ENCODE measurements around the gene STYXL1. TPM values are rescaled to one million over a fixed set of nuclear protein-coding genes. Genes with fewer than 3 reads are reported as not detected.
"Not testable (repeated sequence)": the region's sequence is repeated elsewhere in the genome, so short reads cannot be mapped to it uniquely, and the experiment has no call there.

Gene STYXL1
- total RNA-seq, 2 experiments from 2014 or later = 28.2 to 30.4 TPM

DNA sequence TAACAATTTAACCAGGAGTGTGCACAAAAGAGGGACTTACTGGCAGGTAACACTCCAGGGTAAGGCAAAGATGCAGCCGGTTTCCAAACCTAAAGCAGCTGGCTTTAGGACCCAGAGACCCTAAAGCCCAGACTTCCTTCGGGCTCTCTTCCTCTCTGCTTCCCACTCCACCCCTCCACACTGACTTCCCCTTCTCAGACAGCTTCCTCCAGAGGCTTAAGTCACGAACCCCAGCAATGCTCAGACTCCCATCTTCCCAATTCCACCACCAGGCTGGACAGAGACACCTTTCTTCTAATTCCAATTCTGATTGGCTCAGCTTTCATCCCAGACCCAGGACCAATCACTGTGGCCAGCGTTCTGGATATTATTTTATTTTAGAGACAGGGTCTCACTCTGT is 24.8 kb downstream of the STYXL1 start:
- H3K27ac Mint-ChIP-seq = no peak overlapping the region
- H3K27me3 Mint-ChIP-seq = no peaks in the 10 kb centered on the region
- no peaks in the 10 kb centered on the region for H3K9me3 Mint-ChIP-seq
- H3K4me3 Mint-ChIP-seq = no peak overlapping the region
- no peak for DNase-seq
- H3K4me1 Mint-ChIP-seq = peaks cover 14% of the 10 kb centered on the region
- H3K36me3 Mint-ChIP-seq = peaks cover 29% of the 10 kb centered on the region

DNA sequence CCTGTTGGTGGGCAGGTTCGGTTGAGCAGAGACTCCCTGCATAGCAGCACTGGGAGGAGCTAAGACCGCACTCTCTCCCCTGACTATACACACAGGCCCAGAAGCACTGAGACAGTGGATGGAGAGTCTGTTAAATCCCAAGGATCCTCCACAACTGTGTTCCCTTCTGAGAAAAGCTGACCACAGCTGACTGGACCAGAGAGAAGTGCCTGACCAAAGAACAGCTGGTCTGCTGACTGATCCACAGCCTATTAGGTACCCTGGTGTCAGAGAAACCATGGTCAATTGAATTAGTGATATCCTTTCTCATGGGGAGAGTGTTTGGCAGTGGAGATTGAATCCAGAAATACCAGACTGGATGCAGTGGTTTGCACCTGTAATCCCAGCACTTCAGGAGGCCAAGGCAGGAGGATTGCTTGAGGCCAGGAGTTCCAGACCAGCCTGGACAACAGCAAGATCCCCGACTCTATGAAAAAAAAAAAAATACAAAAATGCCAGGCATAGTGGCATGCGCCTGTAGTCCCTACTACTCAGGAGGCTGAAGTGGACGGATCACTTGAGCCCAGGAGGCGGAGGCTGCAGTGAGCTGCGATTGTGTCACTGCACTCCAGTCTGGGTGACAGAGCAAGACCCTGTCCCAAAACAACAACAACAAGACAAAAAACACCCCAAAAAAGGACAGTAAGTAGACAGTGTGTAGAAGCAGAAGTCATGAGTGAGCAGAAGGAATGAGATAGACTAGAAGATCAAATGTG is 25.6 kb downstream of the STYXL1 start:
- DNase-seq = no peak
- no peaks in the 10 kb centered on the region for H3K27me3 Mint-ChIP-seq
- H3K4me1 Mint-ChIP-seq = peaks cover 14% of the 10 kb centered on the region
- no peak overlapping the region for H3K4me3 Mint-ChIP-seq
- no peaks in the 10 kb centered on the region for H3K9me3 Mint-ChIP-seq
- no peak overlapping the region for H3K27ac Mint-ChIP-seq
- H3K36me3 Mint-ChIP-seq = peaks cover 30% of the 10 kb centered on the region

DNA sequence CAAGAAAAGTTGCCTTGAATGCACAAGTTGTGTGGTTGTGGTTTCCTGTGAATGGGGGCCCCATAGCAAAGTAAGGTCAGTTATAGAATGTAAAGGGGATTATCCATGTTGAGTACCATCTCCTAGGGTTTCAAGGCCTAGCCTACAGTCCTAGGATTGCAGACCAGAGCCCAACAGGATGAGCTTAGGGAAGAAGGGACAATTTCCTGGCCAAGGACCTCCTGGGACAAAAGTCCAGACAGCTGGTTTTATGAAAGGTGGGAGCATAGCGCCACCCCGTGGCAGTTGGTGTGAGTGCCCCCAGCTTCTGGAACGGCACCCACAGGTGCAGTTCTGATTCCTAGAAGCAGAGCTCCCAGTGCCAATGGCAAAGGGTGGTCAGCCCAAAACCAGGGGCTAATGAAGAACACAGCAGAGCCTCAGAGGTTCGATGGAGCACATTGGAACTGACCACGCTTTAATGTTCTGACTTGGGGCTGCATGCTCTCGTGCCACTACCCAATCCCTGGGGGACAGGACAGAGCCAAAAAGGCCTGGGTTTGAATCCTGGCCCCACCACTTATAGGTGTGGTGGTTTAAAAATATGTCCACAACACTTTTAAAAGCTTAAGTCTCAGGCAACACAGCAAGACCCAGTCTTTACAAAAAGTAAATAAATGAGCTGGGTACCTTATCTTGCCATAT is 27.6 kb downstream of the STYXL1 start:
- Mint-ChIP-seq H3K9me3 (no peaks in the 10 kb centered on the region), H3K4me1 (peaks cover 18% of the 10 kb centered on the region), H3K27me3 (no peaks in the 10 kb centered on the region), H3K36me3 (peaks cover 25% of the 10 kb centered on the region), H3K4me3 (no peak overlapping the region), H3K27ac (peak overlapping the region; percentile 64)
- DNase-seq = peak; percentile 59

DNA sequence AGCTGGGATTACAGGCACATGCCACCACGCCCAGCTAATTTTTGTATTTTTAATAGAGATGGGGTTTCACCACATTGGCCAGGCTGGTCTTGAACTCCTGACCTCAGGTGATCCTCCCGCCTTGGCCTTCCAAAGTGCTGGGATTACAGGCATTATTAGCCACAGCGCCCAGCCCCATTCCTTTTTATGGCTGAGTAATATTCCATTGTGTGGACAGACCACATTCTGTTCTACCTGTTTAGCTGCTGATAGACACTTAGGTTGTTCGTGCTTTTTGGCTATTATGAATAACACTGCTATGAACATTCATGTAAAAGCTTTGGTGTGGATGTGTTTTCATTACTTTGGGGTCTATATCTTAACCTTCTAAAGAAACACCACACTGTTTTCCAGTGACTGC is 29.3 kb downstream of the STYXL1 start:
- not testable (repeated sequence) for H3K27me3 Mint-ChIP-seq, H3K4me3 Mint-ChIP-seq

DNA sequence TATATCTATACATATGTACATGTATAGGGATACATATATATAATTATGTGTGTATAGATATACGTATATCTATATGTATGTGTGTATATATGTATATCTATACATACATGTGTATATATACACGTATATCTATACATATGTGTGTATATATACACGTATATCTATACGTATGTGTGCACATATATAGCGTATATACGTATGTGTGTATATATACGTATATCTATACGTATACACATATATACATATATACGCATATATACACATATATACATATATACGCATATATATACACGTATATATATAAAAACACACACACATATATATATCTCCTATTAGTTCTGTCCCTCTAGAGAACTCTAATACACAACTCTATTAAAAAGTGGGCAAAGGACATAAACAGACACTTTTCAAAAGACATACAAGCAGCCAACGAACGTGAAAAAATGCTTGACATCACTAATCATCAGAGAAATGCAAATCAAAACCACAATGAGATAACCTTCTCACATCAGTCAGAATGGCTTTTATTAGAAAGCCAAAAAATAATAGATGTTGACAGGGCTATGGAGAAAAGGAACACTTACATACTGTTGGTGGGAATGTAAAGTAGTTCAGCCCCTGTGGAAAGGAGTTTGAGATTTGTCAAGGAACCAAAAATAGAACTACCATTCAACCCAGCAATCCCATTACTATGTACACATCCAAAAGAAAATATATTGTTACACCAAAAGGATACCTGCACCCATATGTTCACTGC is 31.4 kb downstream of the STYXL1 start:
- no peak overlapping the region for H3K4me3 Mint-ChIP-seq
- no peak for DNase-seq
- peaks cover 22% of the 10 kb centered on the region for H3K36me3 Mint-ChIP-seq
- H3K9me3 Mint-ChIP-seq = no peaks in the 10 kb centered on the region
- H3K27me3 Mint-ChIP-seq = no peaks in the 10 kb centered on the region
- H3K27ac Mint-ChIP-seq = no peak overlapping the region
- peaks cover 18% of the 10 kb centered on the region for H3K4me1 Mint-ChIP-seq

More for the DNA sequence above, 29.3 kb downstream of the STYXL1 start:
- H3K36me3 Mint-ChIP-seq = peaks cover 22% of the 10 kb centered on the region
- not testable (repeated sequence) for DNase-seq, H3K9me3 Mint-ChIP-seq, H3K27ac Mint-ChIP-seq
- H3K4me1 Mint-ChIP-seq = peaks cover 18% of the 10 kb centered on the region

DNA sequence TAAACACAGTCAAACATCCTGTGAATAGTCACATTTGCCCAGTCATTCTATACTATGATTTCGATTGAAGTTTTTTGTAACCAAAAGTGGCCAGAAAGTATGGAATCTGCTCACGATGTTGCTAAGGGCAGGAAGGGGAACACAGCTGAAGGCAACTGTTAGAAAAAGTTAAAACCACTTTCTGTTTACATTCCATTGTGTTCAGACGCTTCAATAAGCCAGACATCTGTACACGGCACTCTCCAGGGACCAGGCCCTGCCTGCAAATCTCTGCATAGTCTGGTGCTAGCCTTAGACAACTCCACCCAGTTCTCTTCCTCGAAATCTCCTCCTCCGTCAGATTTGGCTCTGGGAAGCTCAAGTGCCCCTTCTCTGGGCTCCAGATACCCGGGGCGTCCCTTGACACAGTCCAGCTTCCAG is 36.3 kb downstream of the STYXL1 start:
- no peak overlapping the region for H3K4me3 Mint-ChIP-seq
- no peak overlapping the region for H3K27ac Mint-ChIP-seq

DNA sequence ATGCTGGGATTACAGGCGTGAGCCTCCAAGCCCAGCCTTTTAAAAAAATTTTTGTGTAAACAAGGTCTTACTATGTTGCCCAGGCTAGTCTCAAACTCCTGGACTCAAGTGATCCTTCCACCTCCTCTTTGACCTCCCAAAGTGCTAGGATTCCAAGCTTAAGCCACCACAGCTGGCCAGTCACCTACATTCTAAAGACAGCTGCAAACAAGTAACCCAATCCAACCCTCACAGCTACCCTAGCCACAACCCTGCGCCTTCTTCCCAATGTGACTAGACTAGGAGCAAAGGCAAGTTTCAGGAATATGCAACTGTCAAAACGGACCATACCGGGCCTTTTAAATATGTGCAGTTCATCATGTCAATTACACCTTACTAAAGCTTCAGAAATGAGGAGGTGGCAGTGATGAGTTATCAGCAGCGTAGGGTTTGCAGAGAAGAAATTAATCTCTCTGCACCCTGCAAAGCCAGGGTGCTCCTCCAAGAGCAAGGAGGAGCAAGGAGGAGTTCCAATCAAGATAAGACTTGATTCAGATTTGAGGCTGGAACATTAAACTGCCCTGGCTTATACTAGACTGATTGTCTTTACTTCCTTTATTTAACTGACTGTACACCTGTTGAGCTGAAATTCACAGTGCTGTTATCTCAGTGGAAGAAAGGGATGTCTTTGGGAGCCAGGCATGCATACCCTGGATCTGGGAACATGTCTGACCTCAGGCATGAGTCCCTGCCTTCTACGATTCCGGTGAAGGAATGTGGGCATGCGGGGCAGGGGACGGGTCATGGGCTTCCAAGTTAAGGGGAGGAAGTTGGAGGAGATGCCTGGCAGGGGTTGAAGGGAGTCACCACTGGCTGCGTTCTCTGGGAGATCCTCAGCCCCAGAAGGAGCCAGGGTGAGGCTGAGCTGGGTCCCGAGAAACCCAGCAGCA is 37.9 kb downstream of the STYXL1 start:
- H3K4me1 Mint-ChIP-seq = peaks cover 30% of the 10 kb centered on the region
- no peak for DNase-seq
- H3K27ac Mint-ChIP-seq = peak overlapping the region; percentile 78
- H3K36me3 Mint-ChIP-seq = peaks cover 19% of the 10 kb centered on the region
- H3K27me3 Mint-ChIP-seq = no peaks in the 10 kb centered on the region
- peak overlapping the region; percentile 53 for H3K4me3 Mint-ChIP-seq
- no peaks in the 10 kb centered on the region for H3K9me3 Mint-ChIP-seq

More for the DNA sequence above, 36.3 kb downstream of the STYXL1 start:
- peaks cover 31% of the 10 kb centered on the region for H3K4me1 Mint-ChIP-seq
- no peak for DNase-seq
- H3K9me3 Mint-ChIP-seq = no peaks in the 10 kb centered on the region
- H3K36me3 Mint-ChIP-seq = peaks cover 14% of the 10 kb centered on the region
- no peaks in the 10 kb centered on the region for H3K27me3 Mint-ChIP-seq

DNA sequence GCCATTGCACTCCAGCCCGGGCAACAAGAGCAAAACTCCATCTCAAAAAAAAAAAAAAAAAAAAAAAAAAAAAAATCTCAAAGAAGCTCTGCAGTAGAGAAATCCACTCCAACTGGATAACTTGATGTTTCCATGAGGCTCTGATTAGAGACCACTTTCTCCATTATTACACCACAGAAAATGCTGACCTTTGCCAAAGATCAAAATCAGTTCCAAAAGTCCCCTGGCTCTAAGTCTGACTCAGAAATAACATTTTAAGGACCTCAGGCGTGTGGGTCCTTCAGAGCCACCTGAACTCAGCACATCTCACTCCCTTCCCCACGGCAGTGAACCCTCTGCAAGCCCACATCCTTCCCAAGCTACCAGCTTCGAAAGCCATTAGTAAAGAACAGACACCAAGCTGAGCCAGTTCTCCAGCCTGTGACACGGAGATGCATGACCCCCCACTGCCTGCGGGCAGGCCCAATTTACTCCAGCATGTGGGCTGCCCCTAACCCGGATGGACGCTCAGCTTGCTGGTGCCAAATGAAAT is 39.6 kb downstream of the STYXL1 start:
- Mint-ChIP-seq H3K36me3 (peaks cover 20% of the 10 kb centered on the region), H3K27me3 (no peaks in the 10 kb centered on the region), H3K9me3 (no peaks in the 10 kb centered on the region), H3K4me3 (peak overlapping the region; percentile 53), H3K27ac (peak overlapping the region; percentile 78), H3K4me1 (peaks cover 30% of the 10 kb centered on the region)
- peak; percentile 54 for DNase-seq

DNA sequence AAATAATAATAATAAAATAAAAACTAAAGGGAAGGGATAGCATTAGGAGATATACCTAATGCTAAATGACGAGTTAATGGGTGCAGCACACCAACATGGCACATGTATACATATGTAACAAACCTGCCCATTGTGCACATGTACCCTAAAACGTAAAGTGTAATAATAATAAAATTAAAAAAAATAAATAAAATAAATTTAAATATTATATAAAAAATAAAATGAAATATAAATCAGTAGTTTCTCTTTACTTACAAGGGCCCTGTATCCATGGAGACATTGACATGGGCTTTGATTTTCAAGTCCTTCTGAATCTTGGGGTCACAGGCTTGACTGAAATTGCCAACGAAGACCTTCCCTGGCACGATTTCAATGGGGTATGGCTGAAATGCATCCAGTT is 42.8 kb downstream of the STYXL1 start:
- not testable (repeated sequence) for H3K27ac Mint-ChIP-seq, H3K9me3 Mint-ChIP-seq, H3K27me3 Mint-ChIP-seq, DNase-seq, H3K4me3 Mint-ChIP-seq
- H3K4me1 Mint-ChIP-seq = peaks cover 22% of the 10 kb centered on the region
- peaks cover 20% of the 10 kb centered on the region for H3K36me3 Mint-ChIP-seq

DNA sequence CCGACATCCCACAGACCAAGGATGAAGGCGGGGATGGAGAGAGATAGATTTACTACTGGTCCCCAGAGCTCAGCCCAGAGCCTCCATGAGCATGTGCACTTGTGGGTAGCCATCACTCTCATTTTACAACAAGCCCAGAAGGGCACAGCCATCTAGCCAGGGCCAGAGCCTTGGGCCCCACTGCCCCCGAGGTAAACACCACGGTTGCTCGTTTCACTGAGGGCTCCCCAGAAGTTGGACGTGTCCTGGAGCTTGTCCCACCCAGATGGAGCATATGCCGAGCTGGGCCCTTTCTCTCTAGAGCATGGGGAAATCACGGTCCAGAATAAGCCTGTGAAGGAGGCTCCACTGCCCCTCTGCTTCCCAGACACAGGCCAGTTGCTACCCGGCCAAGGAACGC is 44.4 kb downstream of the STYXL1 start:
- Mint-ChIP-seq H3K27ac (no peak overlapping the region), H3K27me3 (no peaks in the 10 kb centered on the region), H3K4me1 (peaks cover 5% of the 10 kb centered on the region), H3K4me3 (no peak overlapping the region), H3K36me3 (peaks cover 26% of the 10 kb centered on the region), H3K9me3 (no peaks in the 10 kb centered on the region)
- DNase-seq = no peak

DNA sequence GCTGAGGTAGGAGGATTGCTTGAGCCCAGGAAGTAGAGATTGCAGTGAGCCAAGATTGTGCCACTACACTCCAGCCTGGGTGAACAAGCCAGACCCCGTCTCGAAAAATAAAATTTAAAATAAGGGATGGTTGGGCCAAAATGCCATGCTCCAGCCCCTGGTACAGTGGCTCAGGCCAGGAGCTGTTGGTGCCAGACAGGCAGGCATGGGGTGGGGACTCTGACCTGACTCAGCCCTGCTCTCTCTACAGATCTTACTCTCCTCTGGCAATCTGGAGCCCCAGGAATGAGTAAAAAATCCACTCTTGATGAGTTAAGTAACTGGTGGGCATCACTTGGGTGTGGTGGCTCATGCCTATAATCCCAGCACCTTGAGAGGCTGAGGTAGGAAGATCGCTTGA is 45.0 kb downstream of the STYXL1 start:
- Mint-ChIP-seq H3K27ac (no peak overlapping the region), H3K36me3 (peaks cover 28% of the 10 kb centered on the region), H3K4me3 (no peak overlapping the region), H3K4me1 (peaks cover 2% of the 10 kb centered on the region), H3K9me3 (no peaks in the 10 kb centered on the region), H3K27me3 (no peaks in the 10 kb centered on the region)
- no peak for DNase-seq

DNA sequence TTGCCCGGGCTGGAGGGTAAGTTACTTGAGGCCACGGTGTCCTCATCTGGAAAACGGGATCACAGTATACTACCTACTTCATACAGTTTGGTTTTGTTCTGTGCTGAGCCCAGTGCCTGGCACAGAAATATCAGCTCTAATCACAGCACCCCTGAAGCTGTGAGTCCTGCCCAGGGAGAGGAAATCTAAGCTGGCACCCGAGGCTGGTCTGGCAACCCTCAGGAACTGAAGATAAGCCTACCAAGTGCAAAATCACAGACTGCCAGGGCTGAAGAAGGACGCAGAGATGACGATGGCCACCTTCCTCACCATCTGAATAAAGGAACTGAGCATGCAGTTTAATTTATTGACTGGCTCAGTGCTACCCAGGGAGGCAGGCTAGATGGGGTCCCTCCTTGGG is 45.7 kb downstream of the STYXL1 start:
- H3K27ac Mint-ChIP-seq = no peak overlapping the region
- H3K4me1 Mint-ChIP-seq = peaks cover 3% of the 10 kb centered on the region
- H3K36me3 Mint-ChIP-seq = peaks cover 28% of the 10 kb centered on the region

DNA sequence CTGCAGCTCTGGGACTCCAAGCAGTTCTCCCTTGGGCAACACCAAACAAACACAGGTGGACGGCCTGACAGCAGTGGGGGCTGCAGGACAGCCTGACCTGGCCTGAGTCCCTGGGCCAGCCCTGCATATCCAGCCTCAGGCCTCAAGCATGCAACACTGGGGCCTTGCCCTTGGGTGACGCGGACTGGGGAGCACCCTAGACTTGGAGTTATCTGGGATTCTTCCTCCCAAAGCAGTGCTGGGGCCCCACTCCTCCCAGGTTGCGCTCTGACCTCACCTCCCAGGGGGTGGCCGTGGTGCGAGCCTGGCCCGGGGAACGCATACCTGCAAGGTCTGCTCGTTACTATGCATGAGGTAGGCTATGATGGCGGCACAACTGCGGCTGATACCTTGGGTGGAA is 47.2 kb downstream of the STYXL1 start:
- peaks cover 3% of the 10 kb centered on the region for H3K4me1 Mint-ChIP-seq
- H3K4me3 Mint-ChIP-seq = no peak overlapping the region
- H3K9me3 Mint-ChIP-seq = no peaks in the 10 kb centered on the region
- H3K36me3 Mint-ChIP-seq = peaks cover 36% of the 10 kb centered on the region
- no peak for DNase-seq
- no peak overlapping the region for H3K27ac Mint-ChIP-seq
- H3K27me3 Mint-ChIP-seq = no peaks in the 10 kb centered on the region

More for the DNA sequence above, 45.7 kb downstream of the STYXL1 start:
- Mint-ChIP-seq H3K9me3 (no peaks in the 10 kb centered on the region), H3K27me3 (no peaks in the 10 kb centered on the region), H3K4me3 (no peak overlapping the region)
- DNase-seq = no peak

DNA sequence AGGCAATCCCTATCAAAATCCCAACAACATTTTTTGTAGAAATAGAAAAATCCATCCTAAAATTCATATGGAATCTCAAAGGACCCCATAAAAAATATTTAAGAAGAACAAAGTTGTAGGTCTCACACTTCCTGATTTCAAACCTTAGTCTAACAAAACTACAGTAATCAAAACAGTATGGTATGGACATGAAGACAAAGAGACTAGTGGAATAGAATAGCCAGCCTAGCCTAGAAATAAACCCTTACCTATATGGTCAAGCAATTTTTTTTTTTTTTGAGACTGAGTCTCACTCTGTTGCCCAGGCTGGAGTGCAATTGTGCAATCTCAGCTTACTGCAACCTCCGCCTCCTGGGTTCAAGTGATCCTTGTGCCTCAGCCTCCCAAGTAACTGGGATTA is 49.8 kb downstream of the STYXL1 start:
- H3K9me3 Mint-ChIP-seq = no peaks in the 10 kb centered on the region
- peaks cover 26% of the 10 kb centered on the region for H3K36me3 Mint-ChIP-seq
- H3K27ac Mint-ChIP-seq = no peak overlapping the region
- no peaks in the 10 kb centered on the region for H3K27me3 Mint-ChIP-seq
- DNase-seq = no peak
- H3K4me1 Mint-ChIP-seq = peaks cover 11% of the 10 kb centered on the region
- no peak overlapping the region for H3K4me3 Mint-ChIP-seq

Measured in activated naive CD8-positive, alpha-beta T cell treated with anti-CD3 and anti-CD28 coated beads for 36 hours (primary cell).